OCI-LY3 (cell line): ENCODE measurements around the gene MDGA2.
A peak's percentile ranks its signal among the peaks of the same experiment; 100 is the strongest.

Experiments used
- H2AFZ ChIP-seq: fragments of 200-600, 300-600 bp; shearing (Covaris generic); 2 replicates; pipeline ENCODE4 v1.6.0; 2014; ENCODE audit warnings: antibody characterized with exemption, low read depth, low read length
- H3K27ac ChIP-seq: fragments of 200-600, 300-600 bp; sonication (generic); 2 replicates; pipeline ENCODE4 v1.5.1; 2014; ENCODE audit warnings: mild to moderate bottlenecking, low read length, moderate library complexity, mixed read lengths
- H3K27me3 ChIP-seq: fragments of 200-600, 300-600 bp; sonication (generic); 2 replicates; pipeline ENCODE4 v1.6.1; 2014; ENCODE audit warnings: low read depth, low read length, mixed read lengths
- H3K36me3 ChIP-seq: fragments of 200-600, 300-600 bp; sonication (generic); replicated peaks from 2 replicates; pipeline ENCODE3; 2014; ENCODE audit warnings: low read depth, low read length, mixed read lengths
- H3K4me1 ChIP-seq: fragments of 300-600, 200-600 bp; sonication (generic); 2 replicates; pipeline ENCODE4 v1.6.1; 2014; ENCODE audit warnings: low read length, mixed read lengths
- H3K4me2 ChIP-seq: fragments of 200-600, 300-600 bp; sonication (generic); 2 replicates; pipeline ENCODE4 v1.6.1; 2014; ENCODE audit warnings: low read length, mixed read lengths
- H3K4me3 ChIP-seq: fragments of 300-600, 200-600 bp; sonication (generic); 2 replicates; pipeline ENCODE4 v1.5.1; 2014; ENCODE audit warnings: antibody characterized with exemption, mild to moderate bottlenecking, low read length, moderate library complexity
- H3K79me2 ChIP-seq: fragments of 300-600, 200-600 bp; shearing (Covaris generic); 2 replicates; pipeline ENCODE4 v1.6.1; 2014; ENCODE audit warnings: mild to moderate bottlenecking, low read length, mixed read lengths
- H3K9ac ChIP-seq: fragments of 300-600, 200-600 bp; shearing (Covaris generic); 2 replicates; pipeline ENCODE4 v1.6.0; 2014; ENCODE audit warnings: mild to moderate bottlenecking, low read length, moderate library complexity
- H3K9me3 ChIP-seq: fragments of 200-600, 300-600 bp; shearing (Covaris generic); 2 replicates; pipeline ENCODE4 v1.6.1; 2014; ENCODE audit warnings: low read length, mixed read lengths; ENCODE audit not compliant: insufficient read depth
- H4K20me1 ChIP-seq: fragments of 200-600, 300-600 bp; sonication (generic); 2 replicates; pipeline ENCODE4 v1.6.1; 2016; ENCODE audit warnings: low read length, mixed read lengths; ENCODE audit not compliant: insufficient read depth
- EZH2phosphoT487 ChIP-seq: fragments of 200-600 bp; shearing (Covaris generic); IDR thresholded peaks from 2 replicates; pipeline ENCODE4 v1.6.1; 2018; ENCODE audit warnings: antibody characterized with exemption, mixed run types, low read depth
- TF ChIP-seq, protein P1 (sequence below): fragments of 200-600, 300-600 bp; sonication (generic); IDR thresholded peaks from 2 replicates; pipeline ENCODE4 v1.5.1; 2014; ENCODE audit warnings: antibody characterized with exemption, low read length, low read depth

MDGA2 gene

DNA sequence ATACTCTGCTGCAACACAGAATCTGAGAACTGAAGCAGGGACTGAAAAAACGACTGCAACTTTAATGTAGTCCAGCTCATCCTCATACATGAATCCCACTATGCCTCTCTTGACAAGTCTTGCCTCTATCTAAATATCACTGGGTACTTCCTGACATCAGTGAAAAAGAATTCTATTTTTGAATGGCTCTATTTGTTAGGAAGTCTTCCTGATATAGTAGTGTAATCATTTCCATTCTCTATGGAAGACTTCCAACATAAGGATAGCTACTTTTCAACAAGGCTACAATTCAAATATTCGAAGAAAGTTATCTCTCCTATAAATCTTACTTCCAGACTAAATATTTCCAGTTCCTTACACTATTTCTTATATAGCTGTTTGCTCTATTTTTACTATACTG is 167.5 kb downstream of the MDGA2 start:
- Histone ChIP-seq H3K9ac (no peak overlapping the region), H3K4me3 (no peak overlapping the region)
- no peak for TF ChIP-seq EZH2phosphoT487
- TF ChIP-seq, protein P1, sequence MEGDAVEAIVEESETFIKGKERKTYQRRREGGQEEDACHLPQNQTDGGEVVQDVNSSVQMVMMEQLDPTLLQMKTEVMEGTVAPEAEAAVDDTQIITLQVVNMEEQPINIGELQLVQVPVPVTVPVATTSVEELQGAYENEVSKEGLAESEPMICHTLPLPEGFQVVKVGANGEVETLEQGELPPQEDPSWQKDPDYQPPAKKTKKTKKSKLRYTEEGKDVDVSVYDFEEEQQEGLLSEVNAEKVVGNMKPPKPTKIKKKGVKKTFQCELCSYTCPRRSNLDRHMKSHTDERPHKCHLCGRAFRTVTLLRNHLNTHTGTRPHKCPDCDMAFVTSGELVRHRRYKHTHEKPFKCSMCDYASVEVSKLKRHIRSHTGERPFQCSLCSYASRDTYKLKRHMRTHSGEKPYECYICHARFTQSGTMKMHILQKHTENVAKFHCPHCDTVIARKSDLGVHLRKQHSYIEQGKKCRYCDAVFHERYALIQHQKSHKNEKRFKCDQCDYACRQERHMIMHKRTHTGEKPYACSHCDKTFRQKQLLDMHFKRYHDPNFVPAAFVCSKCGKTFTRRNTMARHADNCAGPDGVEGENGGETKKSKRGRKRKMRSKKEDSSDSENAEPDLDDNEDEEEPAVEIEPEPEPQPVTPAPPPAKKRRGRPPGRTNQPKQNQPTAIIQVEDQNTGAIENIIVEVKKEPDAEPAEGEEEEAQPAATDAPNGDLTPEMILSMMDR: no peak

GRCh38 chr14:47500369-47500768 is 175.0 kb downstream of the MDGA2 start:
- H3K4me1 ChIP-seq: no peaks in the 10 kb centered on the region
- no peak overlapping the region for H3K4me2 ChIP-seq
- H3K9me3 ChIP-seq: no peaks in the 10 kb centered on the region
- H3K27ac ChIP-seq: no peak overlapping the region
- H2AFZ ChIP-seq: no peak overlapping the region
- TF ChIP-seq, protein P1: no peak
- TF ChIP-seq EZH2phosphoT487: no peak
- no peaks in the 10 kb centered on the region for H3K36me3 ChIP-seq
- H3K27me3 ChIP-seq: no peaks in the 10 kb centered on the region
- no peak overlapping the region for H3K9ac ChIP-seq
- H4K20me1 ChIP-seq: no peaks in the 10 kb centered on the region
- no peaks in the 10 kb centered on the region for H3K79me2 ChIP-seq
- no peak overlapping the region for H3K4me3 ChIP-seq

More for the DNA sequence above, 167.5 kb downstream of the MDGA2 start:
- Histone ChIP-seq H3K4me2 (no peak overlapping the region), H3K79me2 (no peaks in the 10 kb centered on the region), H2AFZ (no peak overlapping the region), H3K27ac (no peak overlapping the region), H3K36me3 (no peaks in the 10 kb centered on the region), H3K9me3 (no peaks in the 10 kb centered on the region), H4K20me1 (no peaks in the 10 kb centered on the region), H3K4me1 (no peaks in the 10 kb centered on the region), H3K27me3 (no peaks in the 10 kb centered on the region)

GRCh38 chr14:47490766-47491165 is 184.6 kb downstream of the MDGA2 start:
- H3K4me1 ChIP-seq: 0 out of 2 replicates have a peak, but pooled peaks cover 4% of the 10 kb centered on the region
- no peaks in the 10 kb centered on the region for H4K20me1 ChIP-seq
- H3K4me2 ChIP-seq: 0 out of 2 replicates have a peak overlapping the region, but pooled peaks have one; percentile 11
- peak overlapping the region; percentile 61; the same call in 1 of the 2 replicates for H2AFZ ChIP-seq
- TF ChIP-seq, protein P1: no peak
- no peak for TF ChIP-seq EZH2phosphoT487
- no peak overlapping the region for H3K9ac ChIP-seq
- peaks cover 7% of the 10 kb centered on the region; the same call in 1 of the 2 replicates for H3K9me3 ChIP-seq
- H3K4me3 ChIP-seq: no peak overlapping the region
- no peaks in the 10 kb centered on the region for H3K79me2 ChIP-seq
- H3K27me3 ChIP-seq: no peaks in the 10 kb centered on the region
- H3K27ac ChIP-seq: no peak overlapping the region
- no peaks in the 10 kb centered on the region for H3K36me3 ChIP-seq

GRCh38 chr14:47490353-47490752 is 185.1 kb downstream of the MDGA2 start:
- H3K4me1 ChIP-seq: 0 out of 2 replicates have a peak, but pooled peaks cover 4% of the 10 kb centered on the region
- TF ChIP-seq, protein P1: no peak
- TF ChIP-seq EZH2phosphoT487: no peak
- H3K27me3 ChIP-seq: no peaks in the 10 kb centered on the region
- H3K79me2 ChIP-seq: no peaks in the 10 kb centered on the region
- H3K9me3 ChIP-seq: peaks cover 7% of the 10 kb centered on the region; the same call in 1 of the 2 replicates
- 0 out of 2 replicates have a peak overlapping the region, but pooled peaks have one; percentile 11 for H3K4me2 ChIP-seq
- H4K20me1 ChIP-seq: no peaks in the 10 kb centered on the region
- H3K27ac ChIP-seq: no peak overlapping the region
- H2AFZ ChIP-seq: peak overlapping the region; percentile 61; the same call in 1 of the 2 replicates
- no peaks in the 10 kb centered on the region for H3K36me3 ChIP-seq
- no peak overlapping the region for H3K4me3 ChIP-seq
- H3K9ac ChIP-seq: no peak overlapping the region
